HCT116 (cell line): Measurements from ENCODE around the gene IER3. TPM values are rescaled to one million over a fixed set of nuclear protein-coding genes. Genes with fewer than 3 reads are reported as not detected.

Experiments used
- ATAC-seq: fragments of 200-7000 bp; cut with Tn5 transposase; 2 replicates; pipeline ENCODE4 v1.9.1; 2020; ENCODE audit warnings: mild to moderate bottlenecking, moderate library complexity
- BruUV-seq: library from RNA; stranded (reverse); fragments of 400-500 nt; replicated peaks from 2 replicates; lab custom pipeline; 2021; lab: Mats Ljungman, UMichigan
- CTCF ChIA-PET: fragments of 300-600 bp; sonication (Branson Sonifier 250); formaldehyde crosslinking; loops from one replicate; lab custom pipeline; 2021; ENCODE audit warnings: antibody characterized with exemption; lab: Charles Lee
- POLR2A ChIA-PET: fragments of 300-600, 350-600 bp; sonication (Branson Sonifier 250); formaldehyde crosslinking; loops from one replicate; lab custom pipeline; 2021; ENCODE audit warnings: antibody characterized with exemption; lab: Charles Lee
- RAD21 ChIA-PET, 2 experiments: fragments of 300-600 bp; sonication (Branson Sonifier 250); formaldehyde crosslinking; loops; one replicate each; lab custom pipeline; 2023; ENCODE audit warnings: low total read pairs in 2 of 2; ENCODE audit not compliant: uncharacterized antibody in 2 of 2, unreplicated experiment in 2 of 2, low non-redundant PET in 1 of 2; lab: Charles Lee
- DNase-seq: peaks from one replicate; pipeline ENCODE4 v3.0.0-alpha.2; 2010; ENCODE audit warnings: low read depth, low spot score
- H2AFZ ChIP-seq: fragments of 200-600 bp; shearing (Covaris generic), sonication (generic); 2 replicates; pipeline ENCODE4 v1.6.1; 2017; ENCODE audit warnings: low read depth, mixed run types, mixed read lengths, antibody characterized with exemption, low read length; ENCODE audit not compliant: poor library complexity, severe bottlenecking
- H3K27ac ChIP-seq: 2 replicates; pipeline ENCODE4 v1.5.1; 2012; ENCODE audit warnings: low read depth, low read length
- H3K27me3 ChIP-seq: fragments of 200-600 bp; sonication (generic); 2 replicates; pipeline ENCODE4 v1.6.1; 2016; ENCODE audit warnings: mixed run types, low read length, mixed read lengths; ENCODE audit not compliant: insufficient read depth
- H3K36me3 ChIP-seq, 2 experiments: fragments of 200-500 bp in 1 of 2; fragments of 200-600 bp in 1 of 2; sonication (Bioruptor generic) in 1 of 2; sonication (generic) in 1 of 2; 2 replicates each; pipeline versions ENCODE4 v1.5.1 to v1.6.1; 2014 to 2016; ENCODE audit warnings: low read length in 2 of 2, inconsistent platforms in 1 of 2, mixed read lengths in 1 of 2, mixed run types in 1 of 2; ENCODE audit not compliant: insufficient read depth in 2 of 2, control insufficient read depth in 1 of 2
- H3K4me1 ChIP-seq, 2 experiments: fragments of 200-600 bp in 1 of 2; sonication (generic) in 1 of 2; 2 replicates each; pipeline versions ENCODE4 v1.5.1 to v1.6.1; 2012 to 2017; ENCODE audit warnings: low read length in 2 of 2, inconsistent platforms in 1 of 2, mild to moderate bottlenecking in 1 of 2, mixed read lengths in 1 of 2, mixed run types in 1 of 2, moderate library complexity in 1 of 2; ENCODE audit not compliant: insufficient read depth in 2 of 2, control insufficient read depth in 1 of 2
- H3K4me2 ChIP-seq: fragments of 200-600 bp; sonication (generic); 2 replicates; pipeline ENCODE4 v1.6.1; 2017; ENCODE audit warnings: mixed run types, low read length, mixed read lengths
- H3K4me3 ChIP-seq, 2 experiments: fragments of 200-600 bp in 1 of 2; sonication (generic) in 1 of 2; replicated peaks in 1 of 2; 2 replicates each; pipeline ENCODE4 v1.5.1; 2011 to 2016; ENCODE audit warnings: low read length in 2 of 2, control low read depth in 1 of 2, low read depth in 1 of 2, mild to moderate bottlenecking in 1 of 2, mixed read lengths in 1 of 2, mixed run types in 1 of 2
- H3K79me2 ChIP-seq: fragments of 200-600 bp; sonication (generic); 2 replicates; pipeline ENCODE4 v1.6.1; 2017; ENCODE audit warnings: mild to moderate bottlenecking, mixed run types, low read length, moderate library complexity, mixed read lengths; ENCODE audit not compliant: insufficient read depth
- H3K9ac ChIP-seq: fragments of 200-600 bp; sonication (generic); 2 replicates; pipeline ENCODE4 v1.6.1; 2016; ENCODE audit warnings: low read length, mixed read lengths
- H3K9me2 ChIP-seq: fragments of 200-600 bp; sonication (generic), shearing (Covaris generic); 2 replicates; pipeline ENCODE4 v1.6.1; 2017; ENCODE audit warnings: mixed run types, mild to moderate bottlenecking, moderate library complexity; ENCODE audit not compliant: insufficient read depth
- H3K9me3 ChIP-seq, 2 experiments: fragments of 200-500 bp in 1 of 2; fragments of 200-600 bp in 1 of 2; sonication (Bioruptor generic) in 1 of 2; sonication (generic) in 1 of 2; 2 replicates each; pipeline ENCODE4 v1.6.1; 2014 to 2017; ENCODE audit warnings: low read length in 2 of 2, mixed read lengths in 2 of 2, inconsistent platforms in 1 of 2, low read depth in 1 of 2, mild to moderate bottlenecking in 1 of 2, mixed run types in 1 of 2, moderate library complexity in 1 of 2; ENCODE audit not compliant: control insufficient read depth in 1 of 2, insufficient read depth in 1 of 2
- H4K20me1 ChIP-seq: fragments of 200-600 bp; sonication (generic), shearing (Covaris generic); 2 replicates; pipeline ENCODE4 v1.6.1; 2017; ENCODE audit warnings: mixed run types, mild to moderate bottlenecking, moderate library complexity; ENCODE audit not compliant: insufficient read depth
- CBX3 ChIP-seq: IDR thresholded peaks from 2 replicates; pipeline ENCODE4 v1.6.1; 2012; ENCODE audit warnings: low read depth
- CEBPB ChIP-seq: IDR thresholded peaks from 2 replicates; pipeline ENCODE4 v1.6.1; 2012; ENCODE audit warnings: low read depth
- EGR1 ChIP-seq: IDR thresholded peaks from 2 replicates; pipeline ENCODE4 v1.6.1; 2012; ENCODE audit warnings: low read depth
- ELF1 ChIP-seq: IDR thresholded peaks from 2 replicates; pipeline ENCODE4 v1.6.1; 2012; ENCODE audit warnings: low read depth, borderline replicate concordance
- EZH2 ChIP-seq: fragments of 200-600 bp; sonication (generic); IDR thresholded peaks from 2 replicates; pipeline ENCODE4 v1.6.1; 2017; ENCODE audit warnings: antibody characterized with exemption, mixed run types
- FOSL1 ChIP-seq: IDR thresholded peaks from 2 replicates; pipeline ENCODE4 v1.6.1; 2012; ENCODE audit warnings: low read depth
- POLR2A ChIP-seq: IDR thresholded peaks from 2 replicates; pipeline ENCODE4 v1.7.0; 2011; ENCODE audit warnings: borderline replicate concordance; ENCODE audit not compliant: insufficient read depth, insufficient read length; ENCODE audit errors: extremely low read depth
- RAD21 ChIP-seq: IDR thresholded peaks from 2 replicates; pipeline ENCODE4 v1.6.1; 2012; ENCODE audit warnings: low read depth, mild to moderate bottlenecking
- SIN3A ChIP-seq: IDR thresholded peaks from 2 replicates; pipeline ENCODE4 v1.6.1; 2012; ENCODE audit warnings: low read depth
- SP1 ChIP-seq: IDR thresholded peaks from 2 replicates; pipeline ENCODE4 v1.6.1; 2012; ENCODE audit warnings: low read depth
- SRF ChIP-seq: IDR thresholded peaks from 2 replicates; pipeline ENCODE4 v1.6.1; 2012; ENCODE audit warnings: low read depth
- TCF7L2 ChIP-seq: IDR thresholded peaks from 2 replicates; pipeline ENCODE4 v1.7.0; 2011; ENCODE audit warnings: borderline replicate concordance, inconsistent platforms; ENCODE audit not compliant: insufficient read depth, insufficient read length; ENCODE audit errors: extremely low read depth
- YY1 ChIP-seq: IDR thresholded peaks from 2 replicates; pipeline ENCODE4 v1.6.1; 2011; ENCODE audit warnings: low read length, low read depth, moderate library complexity, mild to moderate bottlenecking; ENCODE audit not compliant: insufficient replicate concordance; ENCODE audit errors: extremely low read depth
- ZFX ChIP-seq: fragments of 450-650 bp; IDR thresholded peaks from 2 replicates; pipeline ENCODE4 v1.6.1; 2017
- ZNF274 ChIP-seq: fragments of 200-500 bp; sonication (Bioruptor generic); IDR thresholded peaks from 2 replicates; pipeline ENCODE4 v1.6.1; 2014; ENCODE audit warnings: mild to moderate bottlenecking, low read depth, low read length, inconsistent platforms
- intact Hi-C: fragments of 100-400 bp; cut with micrococcal nuclease; formaldehyde crosslinking; loops from 2 replicates; pipeline ENCODE4 v1.10.0; 2022
- total RNA-seq: library from RNA; stranded (reverse); gene quantifications from one replicate; pipeline ENCODE4 v1.2.1, GENCODE V29; 2021; ENCODE audit not compliant: unreplicated experiment
- TF ChIP-seq, protein P1 (sequence below): IDR thresholded peaks from 2 replicates; pipeline ENCODE4 v1.6.1; 2012; ENCODE audit warnings: low read depth
- TF ChIP-seq, protein P2 (sequence below): IDR thresholded peaks from 2 replicates; pipeline ENCODE4 v1.6.1; 2012
- TF ChIP-seq, protein P3 (sequence below), 3 experiments: fragments of 200-600 bp in 1 of 3; sonication (generic) in 1 of 3; IDR thresholded peaks in 2 of 3; conservative IDR thresholded peaks in 1 of 3; 2 replicates each; pipeline ENCODE4 v1.5.1; 2012 to 2017; ENCODE audit warnings: low read depth in 2 of 3, low read length in 2 of 3, antibody characterized with exemption in 1 of 3, borderline replicate concordance in 1 of 3, control low read depth in 1 of 3, mild to moderate bottlenecking in 1 of 3, mixed read lengths in 1 of 3, mixed run types in 1 of 3, moderate library complexity in 1 of 3; ENCODE audit not compliant: insufficient read depth in 1 of 3
- TF ChIP-seq, protein P4 (sequence below): IDR thresholded peaks from 2 replicates; pipeline ENCODE4 v1.6.1; 2011; ENCODE audit warnings: mild to moderate bottlenecking, low read length, moderate library complexity; ENCODE audit not compliant: insufficient replicate concordance; ENCODE audit errors: extremely low read depth

The IER3 gene
- total RNA-seq, 1 experiment from 2014 or later, result 952 TPM

DNA sequence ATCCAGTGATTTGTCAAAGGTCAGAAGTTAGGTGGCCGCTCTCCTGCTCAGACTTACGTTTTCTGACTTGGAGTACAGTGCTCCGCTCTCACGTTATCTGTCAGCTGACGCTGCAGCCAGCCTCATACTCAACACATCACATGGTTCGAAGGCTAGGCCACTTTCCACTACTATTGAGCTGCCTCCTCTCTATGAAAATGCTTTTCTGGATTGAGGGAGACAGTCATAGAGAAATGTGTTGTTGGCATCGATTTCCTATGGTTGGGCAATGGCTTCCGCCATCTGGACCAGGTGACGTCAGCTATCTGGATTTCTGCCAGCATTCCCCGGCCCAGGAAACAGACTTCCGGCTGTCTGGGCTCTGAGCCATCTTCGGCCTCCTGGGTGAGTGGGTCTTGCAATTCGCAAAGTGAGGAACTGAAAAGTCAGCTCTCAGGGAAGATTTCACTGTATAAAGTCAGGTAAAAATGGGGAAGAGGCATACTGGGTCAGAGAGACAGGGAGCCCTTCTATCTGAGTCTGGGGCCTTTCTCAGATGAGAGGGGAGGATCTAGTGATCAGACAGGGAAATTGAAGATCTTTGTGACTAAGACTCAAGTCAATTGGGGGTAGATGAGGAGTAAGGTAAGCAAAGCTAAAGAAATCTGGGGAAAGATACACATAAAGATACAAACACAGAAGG, 37.5 kb upstream of the IER3 start:
- Histone ChIP-seq H3K9me3 (no peaks in the 10 kb centered on the region), H3K4me1 (peaks cover 84 to 99% of the 10 kb centered on the region in 2 experiments), H3K9me2 (no peaks in the 10 kb centered on the region), H2AFZ (peak overlapping the region; percentile 14), H3K79me2 (no peaks in the 10 kb centered on the region), H3K4me2 (peak overlapping the region; percentile 84), H3K9ac (peak overlapping the region; percentile 78), H4K20me1 (no peaks in the 10 kb centered on the region), H3K27ac (peak overlapping the region; percentile 92), H3K36me3 (no peaks in the 10 kb centered on the region), H3K4me3 (peak overlapping the region; percentile 27 to 48), H3K27me3 (no peaks in the 10 kb centered on the region)
- intact Hi-C loops, result loop anchor here (1.0 to 2.0 kb wide), 4 partner anchors 13 to 38 kb away; partner anchors contain the start of gene IER3
- BruUV-seq, result no TSS peak
- ChIA-PET RAD21 (interaction anchor here in 1 of 2 experiments (1.1 kb wide), 1 partner anchor 30 kb away, joined by 4 read pairs; no protein-coding TSS in a partner anchor), CTCF (no interaction called here), POLR2A (interaction anchor here (0.9 to 14.9 kb wide), 17 partner anchors 9 to 63 kb away, joined by 3 to 137 read pairs (median 9); partner anchors contain the start of genes FLOT1 and IER3)
- peak; percentile 94 for DNase-seq
- peak; percentile 53 for ATAC-seq
- TF ChIP-seq ELF1 (no peak; the same call in 1 of the 2 replicates), CBX3 (peak; percentile 71), ZFX (no peak), ZNF274 (no peak), RAD21 (peak; percentile 31; the same call in 1 of the 2 replicates), POLR2A (no peak), TCF7L2 (peak; percentile 56), SP1 (peak; percentile 94), SIN3A (peak; percentile 74), YY1 (peak; percentile 72), EZH2 (no peak), FOSL1 (peak; percentile 76), SRF (peak; percentile 73; the same call in 1 of the 2 replicates), EGR1 (0 out of 2 replicates have a peak, but pooled peaks have one; percentile 39), CEBPB (peak; percentile 98)
- TF ChIP-seq, protein P1, sequence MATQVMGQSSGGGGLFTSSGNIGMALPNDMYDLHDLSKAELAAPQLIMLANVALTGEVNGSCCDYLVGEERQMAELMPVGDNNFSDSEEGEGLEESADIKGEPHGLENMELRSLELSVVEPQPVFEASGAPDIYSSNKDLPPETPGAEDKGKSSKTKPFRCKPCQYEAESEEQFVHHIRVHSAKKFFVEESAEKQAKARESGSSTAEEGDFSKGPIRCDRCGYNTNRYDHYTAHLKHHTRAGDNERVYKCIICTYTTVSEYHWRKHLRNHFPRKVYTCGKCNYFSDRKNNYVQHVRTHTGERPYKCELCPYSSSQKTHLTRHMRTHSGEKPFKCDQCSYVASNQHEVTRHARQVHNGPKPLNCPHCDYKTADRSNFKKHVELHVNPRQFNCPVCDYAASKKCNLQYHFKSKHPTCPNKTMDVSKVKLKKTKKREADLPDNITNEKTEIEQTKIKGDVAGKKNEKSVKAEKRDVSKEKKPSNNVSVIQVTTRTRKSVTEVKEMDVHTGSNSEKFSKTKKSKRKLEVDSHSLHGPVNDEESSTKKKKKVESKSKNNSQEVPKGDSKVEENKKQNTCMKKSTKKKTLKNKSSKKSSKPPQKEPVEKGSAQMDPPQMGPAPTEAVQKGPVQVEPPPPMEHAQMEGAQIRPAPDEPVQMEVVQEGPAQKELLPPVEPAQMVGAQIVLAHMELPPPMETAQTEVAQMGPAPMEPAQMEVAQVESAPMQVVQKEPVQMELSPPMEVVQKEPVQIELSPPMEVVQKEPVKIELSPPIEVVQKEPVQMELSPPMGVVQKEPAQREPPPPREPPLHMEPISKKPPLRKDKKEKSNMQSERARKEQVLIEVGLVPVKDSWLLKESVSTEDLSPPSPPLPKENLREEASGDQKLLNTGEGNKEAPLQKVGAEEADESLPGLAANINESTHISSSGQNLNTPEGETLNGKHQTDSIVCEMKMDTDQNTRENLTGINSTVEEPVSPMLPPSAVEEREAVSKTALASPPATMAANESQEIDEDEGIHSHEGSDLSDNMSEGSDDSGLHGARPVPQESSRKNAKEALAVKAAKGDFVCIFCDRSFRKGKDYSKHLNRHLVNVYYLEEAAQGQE, result no peak
- TF ChIP-seq, protein P2, sequence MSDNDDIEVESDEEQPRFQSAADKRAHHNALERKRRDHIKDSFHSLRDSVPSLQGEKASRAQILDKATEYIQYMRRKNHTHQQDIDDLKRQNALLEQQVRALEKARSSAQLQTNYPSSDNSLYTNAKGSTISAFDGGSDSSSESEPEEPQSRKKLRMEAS, result peak; percentile 68
- TF ChIP-seq, protein P3, sequence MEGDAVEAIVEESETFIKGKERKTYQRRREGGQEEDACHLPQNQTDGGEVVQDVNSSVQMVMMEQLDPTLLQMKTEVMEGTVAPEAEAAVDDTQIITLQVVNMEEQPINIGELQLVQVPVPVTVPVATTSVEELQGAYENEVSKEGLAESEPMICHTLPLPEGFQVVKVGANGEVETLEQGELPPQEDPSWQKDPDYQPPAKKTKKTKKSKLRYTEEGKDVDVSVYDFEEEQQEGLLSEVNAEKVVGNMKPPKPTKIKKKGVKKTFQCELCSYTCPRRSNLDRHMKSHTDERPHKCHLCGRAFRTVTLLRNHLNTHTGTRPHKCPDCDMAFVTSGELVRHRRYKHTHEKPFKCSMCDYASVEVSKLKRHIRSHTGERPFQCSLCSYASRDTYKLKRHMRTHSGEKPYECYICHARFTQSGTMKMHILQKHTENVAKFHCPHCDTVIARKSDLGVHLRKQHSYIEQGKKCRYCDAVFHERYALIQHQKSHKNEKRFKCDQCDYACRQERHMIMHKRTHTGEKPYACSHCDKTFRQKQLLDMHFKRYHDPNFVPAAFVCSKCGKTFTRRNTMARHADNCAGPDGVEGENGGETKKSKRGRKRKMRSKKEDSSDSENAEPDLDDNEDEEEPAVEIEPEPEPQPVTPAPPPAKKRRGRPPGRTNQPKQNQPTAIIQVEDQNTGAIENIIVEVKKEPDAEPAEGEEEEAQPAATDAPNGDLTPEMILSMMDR (IDR thresholded peaks at IDR 0.05 in 2 of 3, conservative IDR thresholded peaks at IDR 0.05 in 1 of 3; ENCODE audit: borderline replicate concordance in 1 of 3, insufficient read depth in 1 of 3, low read depth in 2 of 3, low read length in 2 of 3), result no peak
- TF ChIP-seq, protein P4, sequence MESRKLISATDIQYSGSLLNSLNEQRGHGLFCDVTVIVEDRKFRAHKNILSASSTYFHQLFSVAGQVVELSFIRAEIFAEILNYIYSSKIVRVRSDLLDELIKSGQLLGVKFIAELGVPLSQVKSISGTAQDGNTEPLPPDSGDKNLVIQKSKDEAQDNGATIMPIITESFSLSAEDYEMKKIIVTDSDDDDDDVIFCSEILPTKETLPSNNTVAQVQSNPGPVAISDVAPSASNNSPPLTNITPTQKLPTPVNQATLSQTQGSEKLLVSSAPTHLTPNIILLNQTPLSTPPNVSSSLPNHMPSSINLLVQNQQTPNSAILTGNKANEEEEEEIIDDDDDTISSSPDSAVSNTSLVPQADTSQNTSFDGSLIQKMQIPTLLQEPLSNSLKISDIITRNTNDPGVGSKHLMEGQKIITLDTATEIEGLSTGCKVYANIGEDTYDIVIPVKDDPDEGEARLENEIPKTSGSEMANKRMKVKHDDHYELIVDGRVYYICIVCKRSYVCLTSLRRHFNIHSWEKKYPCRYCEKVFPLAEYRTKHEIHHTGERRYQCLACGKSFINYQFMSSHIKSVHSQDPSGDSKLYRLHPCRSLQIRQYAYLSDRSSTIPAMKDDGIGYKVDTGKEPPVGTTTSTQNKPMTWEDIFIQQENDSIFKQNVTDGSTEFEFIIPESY, result peak; percentile 61
